Hindlimb muscle (tissue), 1 donor: ENCODE measurements around the gene MAGEB16. TPM values are rescaled to one million over a fixed set of nuclear protein-coding genes. Genes with fewer than 3 reads are reported as not detected.

ENCODE experiments used
- DNase-seq: peaks from one replicate; pipeline ENCODE4 v3.0.0-alpha.2; 2013
- polyA plus RNA-seq: library from polyadenylated mRNA; unstranded; fragments of 120-200 nt; gene quantifications from one replicate; pipeline ENCODE4 v1.2.1, GENCODE V29; 2013; ENCODE audit not compliant: insufficient read length

MAGEB16 gene
- polyA plus RNA-seq: not detected

DNA sequence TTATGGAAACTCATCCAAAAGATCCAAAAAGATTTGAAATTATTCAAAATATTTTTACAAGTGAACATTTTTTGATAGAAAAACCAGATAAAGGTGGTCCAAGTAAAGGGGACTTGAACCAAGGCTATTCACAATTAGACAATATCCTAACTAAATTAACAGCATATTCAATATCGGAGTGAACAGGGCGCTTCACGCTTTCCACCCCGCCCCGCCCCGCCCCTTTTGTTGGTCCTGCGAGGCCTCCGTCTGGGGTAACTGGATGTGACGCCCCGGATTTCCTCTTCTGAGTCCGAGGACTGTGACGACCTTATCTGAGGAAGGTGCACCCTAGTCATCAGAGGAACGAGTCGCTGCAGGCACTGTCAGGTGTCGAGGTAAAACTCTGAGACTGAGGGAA is at the start of gene MAGEB16:
MAGEB16 (plus strand) TSS at position 301 of the 400 bp plus-strand sequence. CDS start 3,855 bp downstream, outside the sequence.
- DNase-seq: no peak

- no peak for DNase-seq
Measured at GRCh38 chrX:35773958-35774564, 24.1 kb upstream of the MAGEB16 start.

GRCh38 chrX:35785075-35785474 is 13.1 kb upstream of the MAGEB16 start:
- no peak for DNase-seq

GRCh38 chrX:35786271-35786670 is 11.9 kb upstream of the MAGEB16 start:
- no peak for DNase-seq

GRCh38 chrX:35787867-35788266 is 10.3 kb upstream of the MAGEB16 start:
- no peak for DNase-seq

GRCh38 chrX:35800474-35800873 is 2.3 kb downstream of the MAGEB16 start:
- no peak for DNase-seq

GRCh38 chrX:35809781-35810180 is 11.6 kb downstream of the MAGEB16 start:
- no peak for DNase-seq

DNA sequence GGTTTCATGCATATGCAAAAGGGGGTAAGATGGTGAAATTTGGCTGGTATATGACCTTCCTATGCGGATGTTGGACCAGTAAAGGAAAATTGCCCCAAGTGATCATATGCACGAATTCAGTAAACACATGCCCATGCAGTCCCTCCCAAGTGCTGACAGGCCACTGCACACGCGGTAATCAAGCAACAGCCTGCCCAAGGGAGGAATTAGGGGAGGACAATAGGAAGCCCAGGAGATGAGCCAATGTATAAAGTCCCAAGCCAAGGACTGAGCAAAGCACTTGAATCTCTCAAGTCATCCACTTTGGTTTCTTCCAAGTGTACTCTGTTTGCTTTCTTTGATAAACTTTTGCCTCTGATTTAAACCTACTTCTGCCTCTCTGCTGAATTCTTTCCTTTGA is 21.1 kb downstream of the MAGEB16 start:
- no peak for DNase-seq

- DNase-seq: no peak
Measured at GRCh38 chrX:35826503-35826902, 28.4 kb downstream of the MAGEB16 start.

- peak; percentile 24 for DNase-seq
Measured at GRCh38 chrX:35829501-35829900, 31.4 kb downstream of the MAGEB16 start.

DNA sequence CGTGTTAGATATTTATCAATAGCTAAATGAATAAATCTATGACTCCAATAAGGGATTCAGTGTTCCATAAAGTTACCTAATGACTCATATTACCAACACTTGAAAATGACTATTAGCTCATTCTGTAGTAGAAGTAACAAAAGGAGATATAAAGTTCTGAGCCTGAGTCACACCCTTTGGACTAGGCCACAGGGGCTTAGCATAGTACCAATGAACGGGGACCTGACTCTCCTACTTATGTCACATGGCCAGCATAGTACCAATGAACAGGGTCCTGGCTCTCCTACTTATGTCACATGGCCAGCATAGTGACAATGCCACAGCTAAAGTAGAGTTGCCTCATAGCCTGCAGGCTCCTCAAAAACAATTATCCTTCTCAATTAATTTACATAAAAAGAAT is 43.7 kb downstream of the MAGEB16 start:
- DNase-seq: no peak

- no peak for DNase-seq
Measured at GRCh38 chrX:35842674-35843073, 44.5 kb downstream of the MAGEB16 start.

DNA sequence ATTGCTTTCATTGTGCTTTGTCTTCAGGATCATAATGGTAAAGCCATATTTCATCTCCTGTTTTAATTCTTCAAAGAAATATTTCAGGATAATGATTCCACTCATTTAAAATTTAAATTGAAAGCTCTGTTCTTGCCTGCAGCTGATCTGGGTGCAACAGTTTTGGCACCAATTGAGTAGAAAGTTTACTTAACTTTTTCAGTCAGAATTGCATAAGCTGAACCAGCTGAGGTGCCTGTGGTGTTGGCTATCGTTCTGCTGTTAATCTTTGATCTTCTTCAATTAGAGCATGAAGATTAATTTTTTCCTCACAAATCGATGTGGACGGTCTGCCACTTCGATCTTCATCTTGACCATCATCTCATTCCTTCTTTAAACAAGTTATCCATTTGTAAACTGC is 49.6 kb downstream of the MAGEB16 start:
- DNase-seq: no peak

Other genes with a start within 250 kb of the MAGEB16 start
- gene CFAP47, start 121.4 kb downstream of the MAGEB16 start, polyA plus RNA-seq: not detected